CD14-positive monocyte (primary cell): ENCODE results near the gene PPP1R13L. TPM values are rescaled to one million over a fixed set of nuclear protein-coding genes. Genes with fewer than 3 reads are reported as not detected.

Experiments used
- DNase-seq, 3 donors: peaks; one replicate each; pipeline ENCODE4 v3.0.0-alpha.2; 2011 to 2022
- H2AFZ ChIP-seq: 2 replicates; pipeline ENCODE4 v1.6.0; 2012; ENCODE audit warnings: mild to moderate bottlenecking, low read depth, low read length, inconsistent platforms; ENCODE audit not compliant: insufficient read depth, poor library complexity, severe bottlenecking
- H3K27ac ChIP-seq, 2 donors: 1 replicate in 1 of 2; 2 replicates in 1 of 2; pipeline ENCODE4 v1.5.1; 2012 to 2013; ENCODE audit warnings: low read length in 2 of 2, control low read depth in 1 of 2, inconsistent platforms in 1 of 2, low read depth in 1 of 2, mild to moderate bottlenecking in 1 of 2
- H3K27me3 ChIP-seq, 2 donors: one replicate each; pipeline versions ENCODE4 v1.6.0 to v1.6.1; 2011 to 2013; ENCODE audit warnings: low read length in 2 of 2; ENCODE audit not compliant: control insufficient read depth in 2 of 2, insufficient read depth in 2 of 2
- H3K36me3 ChIP-seq, 2 donors: replicated peaks in 1 of 2; 1 replicate in 1 of 2; 2 replicates in 1 of 2; pipeline versions ENCODE4 v1.5.1 to v1.6.1; 2012 to 2013; ENCODE audit warnings: low read length in 2 of 2, control low read depth in 1 of 2, inconsistent platforms in 1 of 2, mild to moderate bottlenecking in 1 of 2; ENCODE audit not compliant: insufficient read depth in 2 of 2, control insufficient read depth in 1 of 2
- H3K4me1 ChIP-seq, 2 donors: 1 replicate in 1 of 2; 2 replicates in 1 of 2; pipeline versions ENCODE4 v1.5.1 to v1.6.1; 2012 to 2013; ENCODE audit warnings: low read length in 2 of 2, control low read depth in 1 of 2, inconsistent platforms in 1 of 2, mild to moderate bottlenecking in 1 of 2, moderate library complexity in 1 of 2; ENCODE audit not compliant: insufficient read depth in 2 of 2, control insufficient read depth in 1 of 2
- H3K4me2 ChIP-seq: replicated peaks from 2 replicates; pipeline ENCODE3; 2012; ENCODE audit warnings: low read length, moderate library complexity, mild to moderate bottlenecking; ENCODE audit not compliant: poor library complexity, severe bottlenecking; ENCODE audit errors: extremely low read depth
- H3K4me3 ChIP-seq, 3 experiments: fragments of 200-600 bp in 1 of 3; sonication (generic) in 1 of 3; replicated peaks in 1 of 3; 1 replicate in 2 of 3; 2 replicates in 1 of 3; pipeline ENCODE4 v1.5.1; 2011 to 2013; ENCODE audit warnings: low read length in 3 of 3, mild to moderate bottlenecking in 3 of 3, control low read depth in 2 of 3, low read depth in 2 of 3, inconsistent platforms in 1 of 3, moderate library complexity in 1 of 3
- H3K79me2 ChIP-seq: 2 replicates; pipeline ENCODE4 v1.6.0; 2012; ENCODE audit warnings: mild to moderate bottlenecking, control low read depth, inconsistent platforms, low read length, moderate library complexity; ENCODE audit not compliant: insufficient read depth
- H3K9ac ChIP-seq: 2 replicates; pipeline ENCODE4 v1.6.0; 2017; ENCODE audit warnings: low read length, mild to moderate bottlenecking; ENCODE audit not compliant: insufficient read depth, poor library complexity, severe bottlenecking
- H3K9me3 ChIP-seq, 2 donors: replicated peaks in 1 of 2; 1 replicate in 1 of 2; 2 replicates in 1 of 2; pipeline versions ENCODE4 v1.5.1 to v1.6.1; 2012 to 2013; ENCODE audit warnings: low read length in 2 of 2, control low read depth in 1 of 2; ENCODE audit not compliant: control insufficient read depth in 1 of 2, insufficient read depth in 1 of 2
- H4K20me1 ChIP-seq: 2 replicates; pipeline ENCODE4 v1.6.0; 2012; ENCODE audit warnings: mild to moderate bottlenecking, low read length, control low read depth, moderate library complexity; ENCODE audit not compliant: insufficient read depth
- H3K27ac Mint-ChIP-seq, 7 donors: one replicate each; pipeline ENCODE4 v1.8.0; 2020; ENCODE audit warnings: mild to moderate bottlenecking in 7 of 7, mixed read lengths in 7 of 7, moderate library complexity in 6 of 7, inconsistent platforms in 2 of 7
- H3K27me3 Mint-ChIP-seq, 3 donors: one replicate each; pipeline ENCODE4 v1.8.0; 2021 to 2022; ENCODE audit warnings: low read depth in 3 of 3, mild to moderate bottlenecking in 3 of 3, mixed read lengths in 3 of 3, moderate library complexity in 3 of 3, inconsistent platforms in 1 of 3
- H3K36me3 Mint-ChIP-seq, 2 donors: one replicate each; pipeline ENCODE4 v1.8.0; 2020; ENCODE audit warnings: mixed read lengths in 2 of 2, inconsistent platforms in 1 of 2, mild to moderate bottlenecking in 1 of 2
- H3K4me1 Mint-ChIP-seq: one replicate; pipeline ENCODE4 v1.8.0; 2020; ENCODE audit warnings: mild to moderate bottlenecking, mixed read lengths
- H3K4me3 Mint-ChIP-seq, 2 donors: one replicate each; pipeline ENCODE4 v1.8.0; 2020; ENCODE audit warnings: mild to moderate bottlenecking in 2 of 2, mixed read lengths in 2 of 2, moderate library complexity in 1 of 2
- H3K9me3 Mint-ChIP-seq, 7 donors: one replicate each; pipeline ENCODE4 v1.8.0; 2020 to 2022; ENCODE audit warnings: mixed read lengths in 7 of 7, mild to moderate bottlenecking in 6 of 7, moderate library complexity in 6 of 7, inconsistent platforms in 2 of 7
- CTCF ChIP-seq: fragments of 200-600 bp; IDR thresholded peaks from one replicate; pipeline ENCODE4 v1.8.0; 2022; ENCODE audit warnings: antibody characterized with exemption, mild to moderate bottlenecking
- WGBS: methylation state at CpG from one replicate; pipeline ENCODE4 v1.1.5; 2013; ENCODE audit warnings: missing lambda C conversion rate; ENCODE audit not compliant: insufficient coverage; 5-methylcytosine and 5-hydroxymethylcytosine counted together
- intact Hi-C, 2 donors: fragments of 100-400 bp; cut with micrococcal nuclease; formaldehyde crosslinking; loops; one replicate each; pipeline versions ENCODE4 v1.15.0 to v1.15.1; 2023
- polyA plus RNA-seq, 3 donors: library from polyadenylated mRNA; depleted of rRNA in 1 of 3; unstranded in 2 of 3; stranded (reverse) in 1 of 3; fragments of 300-500 nt in 2 of 3; fragments of >200 nt in 1 of 3; fragmentation: Illumina TruSeq in 2 of 3; gene quantifications; 1 replicate in 2 of 3; 2 replicates in 1 of 3; pipeline ENCODE4 v1.2.3, GENCODE V29; 2012 to 2021

The PPP1R13L gene
- polyA plus RNA-seq, 3 donors = 0.18 to 1.8 (median 0.45) TPM

DNA sequence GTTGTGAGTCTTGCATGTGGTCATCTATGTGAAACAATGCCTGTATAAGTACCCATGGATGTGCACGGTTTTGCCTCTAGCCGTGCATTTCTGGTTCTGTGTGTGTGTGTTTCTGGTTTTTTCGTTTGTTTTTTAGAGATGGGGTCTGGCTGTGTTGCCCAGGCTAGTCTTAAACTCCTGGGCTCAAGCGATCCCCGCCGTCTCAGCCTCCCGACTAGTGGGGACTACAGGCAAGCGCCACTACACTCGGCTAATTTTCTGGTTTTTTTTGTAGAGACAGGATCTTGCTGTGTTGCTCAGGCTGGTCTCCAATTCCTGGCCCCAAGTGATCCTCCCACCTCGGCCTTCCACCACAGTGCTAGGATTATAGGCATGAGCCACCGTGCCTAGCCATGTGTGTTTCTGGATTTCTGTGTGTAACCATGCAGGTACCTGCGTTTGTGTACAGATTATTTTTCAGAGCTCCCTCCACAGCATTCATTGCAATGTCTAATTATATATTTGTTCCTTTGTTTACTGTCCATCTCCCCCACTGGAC, 47.0 kb upstream of the PPP1R13L start:
- Histone ChIP-seq H3K4me3 (peak overlapping the region in 1 of 3 experiments; percentile 67), H4K20me1 (no peaks in the 10 kb centered on the region), H3K9me3 (no peaks in the 10 kb centered on the region), H3K4me2 (peak overlapping the region; percentile 76), H3K4me1 (peaks cover 57 to 64% of the 10 kb centered on the region in 2 donors), H3K27ac (peak overlapping the region in 1 of 2 donors; percentile 93), H3K36me3 (no peaks in the 10 kb centered on the region), H3K79me2 (no peaks in the 10 kb centered on the region), H3K27me3 (peaks cover 0 to 13% of the 10 kb centered on the region in 2 donors), H2AFZ (no peak overlapping the region), H3K9ac (no peak overlapping the region)
- intact Hi-C loops = loop anchor here in 1 of 2 donors (2.0 kb wide), 1 partner anchor 15 kb away; the partner anchor contains the start of gene FOSB
- Mint-ChIP-seq H3K27ac (peak overlapping the region; percentile 88 to 99 (median 97)), H3K4me1 (peaks cover 65% of the 10 kb centered on the region), H3K4me3 (peak overlapping the region; percentile 89 to 94), H3K27me3 (peaks cover 18 to 31% (median 19%) of the 10 kb centered on the region in 3 donors), H3K36me3 (peaks cover 0 to 7% of the 10 kb centered on the region in 2 donors), H3K9me3 (peaks cover 0 to 7% (median 0%) of the 10 kb centered on the region in 7 donors)
- WGBS = 73% methylated on average over 7 of the region's 12 CpGs
- no peak for TF ChIP-seq CTCF
- no peak for DNase-seq

DNA sequence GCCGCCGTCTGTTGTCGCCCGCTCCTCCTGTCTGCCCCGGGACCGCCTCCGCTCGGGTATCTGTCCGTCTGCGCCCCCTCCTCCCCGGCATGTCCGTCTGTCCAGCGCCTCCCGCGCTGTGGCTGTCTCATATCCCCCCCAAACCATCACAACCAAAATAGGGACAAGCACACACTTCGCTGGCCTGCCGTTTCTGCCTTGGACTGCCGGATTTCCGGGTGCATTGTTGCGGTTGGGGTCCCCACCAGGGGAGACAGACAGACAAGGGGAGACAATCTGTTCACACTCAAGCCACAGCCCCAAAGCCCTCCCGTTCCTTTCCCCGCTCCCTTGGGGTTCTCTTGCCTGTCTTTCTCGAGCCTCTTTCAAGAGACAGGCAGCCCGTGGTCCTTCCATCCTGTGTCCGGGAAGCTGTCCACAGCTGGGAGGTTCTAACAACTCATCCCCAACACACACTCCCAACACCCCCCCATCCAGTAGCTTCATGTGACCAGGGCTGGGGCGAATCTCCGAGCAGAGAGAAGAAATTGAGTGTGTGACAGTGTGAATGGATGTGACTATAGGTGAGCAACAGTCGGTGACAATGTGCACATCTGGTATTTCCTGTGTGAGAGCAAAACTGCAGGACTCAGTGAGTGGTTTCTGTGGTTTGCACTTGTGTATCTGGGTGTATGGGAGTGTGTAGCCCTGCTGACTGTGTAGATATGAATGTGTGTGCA, 46.4 kb upstream of the PPP1R13L start:
- peak overlapping the region; percentile 76 for H3K4me2 ChIP-seq
- DNase-seq = peak; percentile 58 to 84 (median 81)
- H3K4me3 ChIP-seq = peak overlapping the region; percentile 34 to 67 (median 58)
- no peaks in the 10 kb centered on the region for H3K9me3 ChIP-seq
- intact Hi-C loops = loop anchor here in 1 of 2 donors (2.0 kb wide), 1 partner anchor 16 kb away; the partner anchor contains the start of gene FOSB
- peak overlapping the region; percentile 89 to 94 for H3K4me3 Mint-ChIP-seq
- H3K27ac Mint-ChIP-seq = peak overlapping the region; percentile 88 to 99 (median 97)
- H4K20me1 ChIP-seq = no peaks in the 10 kb centered on the region
- peaks cover 51 to 58% of the 10 kb centered on the region in 2 donors for H3K4me1 ChIP-seq
- TF ChIP-seq CTCF = no peak
- H2AFZ ChIP-seq = no peak overlapping the region
- peaks cover 0 to 4% (median 0%) of the 10 kb centered on the region in 7 donors for H3K9me3 Mint-ChIP-seq
- WGBS = 1% methylated on average over 25 of the region's 28 CpGs
- peaks cover 0 to 13% of the 10 kb centered on the region in 2 donors for H3K27me3 ChIP-seq
- peaks cover 0 to 4% of the 10 kb centered on the region in 2 donors for H3K36me3 Mint-ChIP-seq
- peak overlapping the region; percentile 78 for H3K9ac ChIP-seq
- peak overlapping the region; percentile 44 to 93 for H3K27ac ChIP-seq
- no peaks in the 10 kb centered on the region for H3K79me2 ChIP-seq
- no peaks in the 10 kb centered on the region for H3K36me3 ChIP-seq
- peaks cover 14 to 28% (median 19%) of the 10 kb centered on the region in 3 donors for H3K27me3 Mint-ChIP-seq
- peaks cover 60% of the 10 kb centered on the region for H3K4me1 Mint-ChIP-seq
